WERI-Rb-1 (cell line): Measurements from ENCODE around the gene PYDC1.
"Not testable (repeated sequence)": the region's sequence is repeated elsewhere in the genome, so short reads cannot be mapped to it uniquely, and the experiment has no call there.

ENCODE experiments used
- DNase-seq: peaks from one replicate; pipeline ENCODE4 v3.0.0-alpha.2; 2020
- H3K27ac ChIP-seq: fragments of 250-450 bp; sonication (Bioruptor Pico); 2 replicates; pipeline ENCODE4 v1.5.1; 2020; ENCODE audit warnings: mild to moderate bottlenecking, moderate library complexity
- H3K27me3 ChIP-seq: fragments of 250-450 bp; sonication (Bioruptor Pico); 2 replicates; pipeline ENCODE4 v1.5.1; 2021; ENCODE audit warnings: mild to moderate bottlenecking, low read depth, moderate library complexity; ENCODE audit not compliant: insufficient read depth, severe bottlenecking
- H3K36me3 ChIP-seq: fragments of 250-450 bp; sonication (Bioruptor Pico); 2 replicates; pipeline ENCODE4 v1.5.1; 2020; ENCODE audit warnings: mild to moderate bottlenecking, moderate library complexity
- H3K4me3 ChIP-seq: 2 replicates; pipeline ENCODE4 v1.5.1; 2011; ENCODE audit warnings: low read depth, mild to moderate bottlenecking, control low read depth, low read length
- H3K9me3 ChIP-seq: fragments of 250-450 bp; sonication (Bioruptor Pico); 2 replicates; pipeline ENCODE4 v1.5.1; 2021; ENCODE audit warnings: mild to moderate bottlenecking, moderate library complexity; ENCODE audit not compliant: severe bottlenecking
- CTCF ChIP-seq: IDR thresholded peaks from 2 replicates; pipeline ENCODE4 v1.5.1; 2011; ENCODE audit warnings: low read depth, mild to moderate bottlenecking, control low read depth, inconsistent platforms, low read length

Gene PYDC1

GRCh38 chr16:31200821-31201568 lies 15.9 kb downstream of the PYDC1 start:
- Histone ChIP-seq H3K27ac (no peak overlapping the region), H3K27me3 (no peaks in the 10 kb centered on the region), H3K36me3 (peaks cover 25% of the 10 kb centered on the region), H3K4me3 (no peak overlapping the region), H3K9me3 (no peaks in the 10 kb centered on the region)
- TF ChIP-seq CTCF, result no peak
- DNase-seq, result no peak

- not testable (repeated sequence) for H3K27me3 ChIP-seq, H3K27ac ChIP-seq, H3K4me3 ChIP-seq, H3K9me3 ChIP-seq, DNase-seq
- H3K36me3 ChIP-seq, result peaks cover 33% of the 10 kb centered on the region
Measured at GRCh38 chr16:31200111-31200510, 16.8 kb downstream of the PYDC1 start.

GRCh38 chr16:31199430-31200041 lies 17.4 kb downstream of the PYDC1 start:
- Histone ChIP-seq H3K9me3 (no peaks in the 10 kb centered on the region), H3K27ac (no peak overlapping the region), H3K4me3 (no peak overlapping the region), H3K36me3 (peaks cover 39% of the 10 kb centered on the region), H3K27me3 (no peaks in the 10 kb centered on the region)
- TF ChIP-seq CTCF, result no peak
- no peak for DNase-seq

GRCh38 chr16:31198207-31198882 lies 18.6 kb downstream of the PYDC1 start:
- TF ChIP-seq CTCF, result no peak
- H3K27ac ChIP-seq, result no peak overlapping the region
- H3K27me3 ChIP-seq, result no peaks in the 10 kb centered on the region
- DNase-seq, result no peak
- H3K9me3 ChIP-seq, result no peaks in the 10 kb centered on the region
- peaks cover 51% of the 10 kb centered on the region for H3K36me3 ChIP-seq
- H3K4me3 ChIP-seq, result no peak overlapping the region

GRCh38 chr16:31196324-31197088 lies 20.4 kb downstream of the PYDC1 start:
- Histone ChIP-seq H3K36me3 (peaks cover 69% of the 10 kb centered on the region), H3K9me3 (no peaks in the 10 kb centered on the region), H3K27ac (no peak overlapping the region), H3K27me3 (no peaks in the 10 kb centered on the region), H3K4me3 (no peak overlapping the region)
- DNase-seq, result no peak
- no peak for TF ChIP-seq CTCF

GRCh38 chr16:31195861-31196260 lies 21.1 kb downstream of the PYDC1 start:
- DNase-seq, H3K4me3 ChIP-seq, H3K27ac ChIP-seq, H3K27me3 ChIP-seq, H3K9me3 ChIP-seq: not testable (repeated sequence)
- peaks cover 76% of the 10 kb centered on the region for H3K36me3 ChIP-seq
